OCI-LY3 (cell line): Measurements from ENCODE around the gene FOXP3.

Experiments
- H2AFZ ChIP-seq: fragments of 200-600, 300-600 bp; shearing (Covaris generic); 2 replicates; pipeline ENCODE4 v1.6.0; 2014; ENCODE audit warnings: antibody characterized with exemption, low read depth, low read length
- H3K27ac ChIP-seq: fragments of 200-600, 300-600 bp; sonication (generic); 2 replicates; pipeline ENCODE4 v1.5.1; 2014; ENCODE audit warnings: mild to moderate bottlenecking, low read length, moderate library complexity, mixed read lengths
- H3K27me3 ChIP-seq: fragments of 200-600, 300-600 bp; sonication (generic); 2 replicates; pipeline ENCODE4 v1.6.1; 2014; ENCODE audit warnings: low read depth, low read length, mixed read lengths
- H3K36me3 ChIP-seq: fragments of 200-600, 300-600 bp; sonication (generic); replicated peaks from 2 replicates; pipeline ENCODE3; 2014; ENCODE audit warnings: low read depth, low read length, mixed read lengths
- H3K4me1 ChIP-seq: fragments of 300-600, 200-600 bp; sonication (generic); 2 replicates; pipeline ENCODE4 v1.6.1; 2014; ENCODE audit warnings: low read length, mixed read lengths
- H3K4me2 ChIP-seq: fragments of 200-600, 300-600 bp; sonication (generic); 2 replicates; pipeline ENCODE4 v1.6.1; 2014; ENCODE audit warnings: low read length, mixed read lengths
- H3K4me3 ChIP-seq: fragments of 300-600, 200-600 bp; sonication (generic); 2 replicates; pipeline ENCODE4 v1.5.1; 2014; ENCODE audit warnings: antibody characterized with exemption, mild to moderate bottlenecking, low read length, moderate library complexity
- H3K79me2 ChIP-seq: fragments of 300-600, 200-600 bp; shearing (Covaris generic); 2 replicates; pipeline ENCODE4 v1.6.1; 2014; ENCODE audit warnings: mild to moderate bottlenecking, low read length, mixed read lengths
- H3K9ac ChIP-seq: fragments of 300-600, 200-600 bp; shearing (Covaris generic); 2 replicates; pipeline ENCODE4 v1.6.0; 2014; ENCODE audit warnings: mild to moderate bottlenecking, low read length, moderate library complexity
- H3K9me3 ChIP-seq: fragments of 200-600, 300-600 bp; shearing (Covaris generic); 2 replicates; pipeline ENCODE4 v1.6.1; 2014; ENCODE audit warnings: low read length, mixed read lengths; ENCODE audit not compliant: insufficient read depth
- H4K20me1 ChIP-seq: fragments of 200-600, 300-600 bp; sonication (generic); 2 replicates; pipeline ENCODE4 v1.6.1; 2016; ENCODE audit warnings: low read length, mixed read lengths; ENCODE audit not compliant: insufficient read depth
- CTCF ChIP-seq: fragments of 200-600, 300-600 bp; sonication (generic); IDR thresholded peaks from 2 replicates; pipeline ENCODE4 v1.5.1; 2014; ENCODE audit warnings: antibody characterized with exemption, low read length, low read depth
- EZH2phosphoT487 ChIP-seq: fragments of 200-600 bp; shearing (Covaris generic); IDR thresholded peaks from 2 replicates; pipeline ENCODE4 v1.6.1; 2018; ENCODE audit warnings: antibody characterized with exemption, mixed run types, low read depth

The FOXP3 gene

GRCh38 chrX:49214416-49214815, 50.1 kb downstream of the FOXP3 start:
- Histone ChIP-seq H4K20me1 (no peaks in the 10 kb centered on the region), H3K36me3 (no peaks in the 10 kb centered on the region), H3K4me1 (peaks cover 7% of the 10 kb centered on the region), H2AFZ (no peak overlapping the region), H3K79me2 (no peaks in the 10 kb centered on the region), H3K9me3 (no peaks in the 10 kb centered on the region), H3K4me2 (no peak overlapping the region), H3K27me3 (no peaks in the 10 kb centered on the region), H3K9ac (no peak overlapping the region), H3K27ac (no peak overlapping the region), H3K4me3 (no peak overlapping the region)
- TF ChIP-seq EZH2phosphoT487 (no peak), CTCF (no peak)

GRCh38 chrX:49212861-49213260, 51.6 kb downstream of the FOXP3 start:
- no peaks in the 10 kb centered on the region for H3K27me3 ChIP-seq
- peaks cover 3% of the 10 kb centered on the region; the same call in 1 of the 2 replicates for H3K4me1 ChIP-seq
- H3K79me2 ChIP-seq, result no peaks in the 10 kb centered on the region
- H3K9ac ChIP-seq, result no peak overlapping the region
- H3K4me2 ChIP-seq, result no peak overlapping the region
- H3K27ac ChIP-seq, result no peak overlapping the region
- H3K4me3 ChIP-seq, result no peak overlapping the region
- no peak overlapping the region for H2AFZ ChIP-seq
- TF ChIP-seq CTCF (no peak), EZH2phosphoT487 (no peak)
- H3K9me3 ChIP-seq, result no peaks in the 10 kb centered on the region
- H3K36me3 ChIP-seq, result no peaks in the 10 kb centered on the region
- no peaks in the 10 kb centered on the region for H4K20me1 ChIP-seq

- no peaks in the 10 kb centered on the region for H3K79me2 ChIP-seq
- TF ChIP-seq EZH2phosphoT487 (no peak), CTCF (no peak)
- no peak overlapping the region for H3K27ac ChIP-seq
Observed at GRCh38 chrX:49212209-49212608, 52.3 kb downstream of the FOXP3 start.

DNA sequence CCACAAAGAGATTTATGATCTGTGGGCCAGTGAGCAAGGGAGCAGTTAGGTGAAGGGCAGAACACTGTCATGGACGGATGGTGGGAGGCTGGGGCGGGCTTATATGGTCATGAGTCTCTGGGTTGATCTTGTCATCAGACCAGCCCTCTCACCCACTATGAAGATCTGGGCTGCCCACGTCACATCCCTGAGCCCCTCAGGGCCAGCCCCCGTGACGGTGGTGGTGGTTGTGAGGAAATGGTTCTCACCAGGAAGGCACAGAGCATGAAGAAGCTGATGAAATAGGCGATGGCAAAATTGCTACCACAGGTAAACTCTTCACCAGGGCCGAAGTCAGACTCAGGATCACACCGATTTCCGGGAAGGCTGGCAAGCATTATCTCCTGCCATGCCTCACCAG, 53.4 kb downstream of the FOXP3 start:
- H3K27ac ChIP-seq, result no peak overlapping the region
- H3K79me2 ChIP-seq, result no peaks in the 10 kb centered on the region
- H3K4me2 ChIP-seq, result no peak overlapping the region
- no peaks in the 10 kb centered on the region for H3K9me3 ChIP-seq
- no peaks in the 10 kb centered on the region for H3K27me3 ChIP-seq
- TF ChIP-seq EZH2phosphoT487 (no peak), CTCF (no peak)
- H4K20me1 ChIP-seq, result no peaks in the 10 kb centered on the region
- H3K4me3 ChIP-seq, result no peak overlapping the region
- H3K4me1 ChIP-seq, result peaks cover 7% of the 10 kb centered on the region
- no peaks in the 10 kb centered on the region for H3K36me3 ChIP-seq
- H2AFZ ChIP-seq, result no peak overlapping the region
- H3K9ac ChIP-seq, result no peak overlapping the region

More at GRCh38 chrX:49212209-49212608, 52.3 kb downstream of the FOXP3 start:
- Histone ChIP-seq H3K9me3 (no peaks in the 10 kb centered on the region), H3K27me3 (no peaks in the 10 kb centered on the region), H3K4me2 (no peak overlapping the region), H3K4me1 (peaks cover 3% of the 10 kb centered on the region; the same call in 1 of the 2 replicates), H3K4me3 (no peak overlapping the region), H3K9ac (no peak overlapping the region), H3K36me3 (no peaks in the 10 kb centered on the region), H2AFZ (no peak overlapping the region), H4K20me1 (no peaks in the 10 kb centered on the region)
